ENCODE measurements around the gene STK4.

The STK4 gene

GRCh38 chr20:45124365-45124764 is 158.1 kb downstream of the STK4 start, which contains the start of gene WFDC12:
WFDC12 (minus strand) TSS chr20:45124465; CDS start chr20:45124447, 18 bp downstream.
- FAIRE-seq (no peak), DNase-seq (ENCODE audit: extremely low spot score, insufficient read length, low read depth) (no peak)

GRCh38 chr20:45128099-45128498 is 161.8 kb downstream of the STK4 start:
- FAIRE-seq, result no peak
- no peak for DNase-seq (ENCODE audit: extremely low spot score, insufficient read length, low read depth)

Data from GM18507 (cell line).